Naive thymus-derived CD8-positive, alpha-beta T cell (primary cell): ENCODE results near the gene PIGZ. TPM values are rescaled to one million over a fixed set of nuclear protein-coding genes. Genes with fewer than 3 reads are reported as not detected.

Source experiments
- ATAC-seq, 2 donors: fragments of 150-1000 bp; cut with Tn5 transposase in 1 of 2; sonication (Bioruptor Pico), chemical (Tn5 transposase) in 1 of 2; 1 replicate in 1 of 2; 2 replicates in 1 of 2; pipeline ENCODE4 v1.10.0; 2021; ENCODE audit warnings: mild to moderate bottlenecking in 2 of 2, moderate library complexity in 2 of 2
- POLR2A ChIA-PET: fragments of 350-600 bp; sonication (Branson Sonifier 250); formaldehyde crosslinking; loops from one replicate; lab custom pipeline; 2021; ENCODE audit warnings: antibody characterized with exemption; lab: Charles Lee
- DNase-seq, 10 donors: peaks; one replicate each; pipeline versions ENCODE4 v3.0.0 to v3.0.0-alpha.2; 2020 to 2022
- H3K27ac Mint-ChIP-seq, 10 donors: one replicate each; pipeline ENCODE4 v1.8.0; 2020 to 2022; ENCODE audit warnings: mild to moderate bottlenecking in 10 of 10, mixed read lengths in 10 of 10, moderate library complexity in 4 of 10, inconsistent platforms in 1 of 10
- H3K27me3 Mint-ChIP-seq, 5 donors: one replicate each; pipeline ENCODE4 v1.8.0; 2021 to 2022; ENCODE audit warnings: mixed read lengths in 5 of 5
- H3K36me3 Mint-ChIP-seq, 3 donors: one replicate each; pipeline ENCODE4 v1.8.0; 2020 to 2022; ENCODE audit warnings: mixed read lengths in 3 of 3, mild to moderate bottlenecking in 2 of 3, inconsistent platforms in 1 of 3
- H3K4me1 Mint-ChIP-seq, 4 donors: one replicate each; pipeline ENCODE4 v1.8.0; 2021 to 2022; ENCODE audit warnings: mixed read lengths in 4 of 4
- H3K4me3 Mint-ChIP-seq, 10 donors: one replicate each; pipeline ENCODE4 v1.8.0; 2020 to 2022; ENCODE audit warnings: mild to moderate bottlenecking in 10 of 10, mixed read lengths in 10 of 10, moderate library complexity in 6 of 10, inconsistent platforms in 1 of 10
- H3K9me3 Mint-ChIP-seq, 9 donors: one replicate each; pipeline ENCODE4 v1.8.0; 2020 to 2022; ENCODE audit warnings: mixed read lengths in 9 of 9, mild to moderate bottlenecking in 3 of 9, inconsistent platforms in 1 of 9, moderate library complexity in 1 of 9
- polyA plus RNA-seq, 3 donors: library from polyadenylated mRNA; unstranded; fragments of 300-500 nt; fragmentation: Illumina TruSeq; gene quantifications; one replicate each; pipeline ENCODE4 v1.2.3, GENCODE V29; 2021
- total RNA-seq, 8 experiments: library from RNA in 2 of 8; stranded (reverse) in 2 of 8; gene quantifications; one replicate each; pipeline ENCODE4 v1.2.3 and lab custom pipeline; 2021 to 2026

PIGZ gene
- total and polyA plus RNA-seq, 5 experiments from 2014 or later: 0.13 to 0.55 (median 0.26) TPM; not detected in 1

DNA sequence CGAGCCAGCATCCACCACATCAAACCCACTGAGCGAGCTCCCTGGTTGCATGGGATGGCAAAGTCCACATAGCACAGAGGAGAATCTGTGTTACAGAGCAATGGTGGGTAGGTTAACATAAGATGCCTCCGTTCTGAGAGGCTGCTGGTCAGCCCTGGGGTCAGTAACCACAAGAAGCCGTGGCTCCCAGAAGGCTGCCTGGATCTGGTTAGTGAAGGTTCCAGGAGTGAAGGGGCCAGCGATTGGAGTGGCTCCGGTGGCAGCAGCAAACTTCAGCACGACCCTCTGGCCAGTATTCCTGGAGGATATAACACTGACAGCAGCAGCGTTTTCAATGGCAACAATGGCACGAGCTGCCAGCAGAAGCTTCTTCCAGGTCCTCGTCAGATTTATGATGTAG lies 18.4 kb upstream of the PIGZ start:
- POLR2A ChIA-PET: interaction anchor here (0.7 to 1.0 kb wide), 2 partner anchors 35 to 121 kb away, joined by 4 read pairs; no protein-coding TSS in a partner anchor
- no peak for ATAC-seq
- H3K4me3 Mint-ChIP-seq: no peak overlapping the region
- H3K27me3 Mint-ChIP-seq: peaks cover 0 to 12% (median 10%) of the 10 kb centered on the region in 5 donors
- peaks cover 0 to 15% (median 8%) of the 10 kb centered on the region in 9 donors for H3K9me3 Mint-ChIP-seq
- peaks cover 0 to 8% (median 0%) of the 10 kb centered on the region in 3 donors for H3K36me3 Mint-ChIP-seq
- H3K4me1 Mint-ChIP-seq: no peaks in the 10 kb centered on the region
- H3K27ac Mint-ChIP-seq: no peak overlapping the region
- DNase-seq: no peak

DNA sequence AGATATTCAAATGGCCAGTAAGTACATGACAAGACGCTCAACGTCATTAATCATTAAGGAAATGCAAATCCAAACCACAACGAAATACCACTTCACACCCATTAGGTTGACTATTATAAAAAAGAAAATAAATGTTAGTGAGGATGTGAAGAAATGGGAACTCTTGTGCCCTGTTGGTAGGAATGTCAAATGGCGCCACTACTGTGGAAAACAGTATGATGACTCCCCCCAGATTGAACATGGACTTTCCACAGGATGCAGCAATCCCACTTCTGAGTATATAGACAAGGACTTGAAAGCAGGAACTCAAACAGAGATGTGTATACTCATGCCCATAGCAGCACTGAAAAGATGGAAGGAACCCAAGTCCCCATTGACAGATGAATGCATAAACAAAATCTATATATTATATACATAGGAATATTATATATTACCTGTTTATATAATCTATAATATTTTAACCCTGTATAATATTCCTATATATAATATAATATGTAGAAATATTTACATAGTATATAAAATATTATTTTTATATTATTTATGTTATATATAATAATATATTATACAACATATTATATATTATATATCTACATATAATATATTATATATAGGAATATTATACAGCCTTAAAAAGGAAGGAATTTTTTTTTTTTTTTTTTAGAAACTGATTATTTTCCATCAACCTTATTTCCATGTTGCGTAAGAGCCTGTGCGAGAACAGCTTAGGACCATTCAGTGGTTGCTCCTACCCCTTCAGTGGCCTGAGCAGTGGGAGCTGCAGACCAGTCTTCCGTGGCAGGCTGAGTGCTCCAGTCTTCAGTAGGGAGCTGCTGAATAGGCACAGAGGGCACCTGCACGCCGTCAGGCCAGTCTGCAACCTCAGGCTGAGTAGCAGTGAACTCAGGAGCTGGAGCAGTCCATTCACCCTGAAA lies 17.6 kb upstream of the PIGZ start:
- Mint-ChIP-seq H3K27me3 (peaks cover 0 to 15% (median 10%) of the 10 kb centered on the region in 5 donors), H3K4me3 (no peak overlapping the region), H3K27ac (no peak overlapping the region), H3K9me3 (peaks cover 0 to 21% (median 10%) of the 10 kb centered on the region in 9 donors), H3K36me3 (peaks cover 0 to 8% (median 0%) of the 10 kb centered on the region in 3 donors), H3K4me1 (no peaks in the 10 kb centered on the region)
- POLR2A ChIA-PET: interaction anchor here (0.7 to 1.0 kb wide), 2 partner anchors 36 to 122 kb away, joined by 4 read pairs; no protein-coding TSS in a partner anchor
- DNase-seq (no peak), ATAC-seq (no peak)

- POLR2A ChIA-PET: no interaction called here
- Mint-ChIP-seq H3K27me3 (peaks cover 0 to 15% (median 12%) of the 10 kb centered on the region in 5 donors), H3K27ac (no peak overlapping the region), H3K4me1 (no peaks in the 10 kb centered on the region), H3K4me3 (no peak overlapping the region), H3K36me3 (peaks cover 0 to 8% (median 0%) of the 10 kb centered on the region in 3 donors), H3K9me3 (peaks cover 0 to 22% (median 10%) of the 10 kb centered on the region in 9 donors)
- ATAC-seq (no peak), DNase-seq (no peak)
Measured at GRCh38 chr3:196985298-196985697, 16.7 kb upstream of the PIGZ start.

DNA sequence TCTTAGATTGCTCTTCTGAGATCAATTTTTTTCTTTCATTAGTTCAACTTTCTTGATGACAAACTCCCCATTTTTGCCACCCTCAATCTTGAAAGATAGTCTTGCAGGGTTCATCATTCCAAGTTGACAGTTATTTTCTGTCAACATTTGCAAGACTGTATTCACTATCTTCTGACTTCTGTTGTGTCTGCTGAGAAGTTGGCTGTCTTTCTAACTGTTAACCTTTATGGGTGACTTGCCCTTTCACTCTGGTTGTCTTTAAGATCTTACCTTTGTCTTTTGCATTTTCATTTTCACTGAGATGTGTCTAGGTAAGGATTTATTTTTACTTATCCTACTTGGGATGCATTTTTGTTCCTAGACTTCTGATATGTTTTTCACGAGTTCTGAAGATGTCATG lies 14.6 kb upstream of the PIGZ start:
- DNase-seq: no peak
- Mint-ChIP-seq H3K4me3 (no peak overlapping the region), H3K27ac (no peak overlapping the region), H3K9me3 (peaks cover 0 to 22% (median 10%) of the 10 kb centered on the region in 9 donors), H3K27me3 (peaks cover 8 to 18% (median 14%) of the 10 kb centered on the region in 5 donors), H3K36me3 (peaks cover 0 to 8% (median 0%) of the 10 kb centered on the region in 3 donors), H3K4me1 (peaks cover 0 to 6% (median 0%) of the 10 kb centered on the region in 4 donors)
- POLR2A ChIA-PET: no interaction called here
- ATAC-seq: no peak

GRCh38 chr3:196981657-196982056 lies 13.0 kb upstream of the PIGZ start:
- ATAC-seq (no peak), DNase-seq (no peak)
- Mint-ChIP-seq H3K27me3 (peaks cover 7 to 16% (median 11%) of the 10 kb centered on the region in 5 donors), H3K4me3 (no peak overlapping the region), H3K36me3 (peaks cover 0 to 8% (median 0%) of the 10 kb centered on the region in 3 donors), H3K27ac (no peak overlapping the region), H3K9me3 (peaks cover 0 to 22% (median 10%) of the 10 kb centered on the region in 9 donors), H3K4me1 (peaks cover 0 to 6% (median 0%) of the 10 kb centered on the region in 4 donors)
- POLR2A ChIA-PET: no interaction called here

GRCh38 chr3:196979545-196979944 lies 10.9 kb upstream of the PIGZ start:
- Mint-ChIP-seq H3K27ac (peak overlapping the region in 1 of 10 donors; percentile 27), H3K27me3 (peaks cover 11 to 16% (median 12%) of the 10 kb centered on the region in 5 donors), H3K4me3 (no peak overlapping the region), H3K4me1 (peaks cover 0 to 6% (median 0%) of the 10 kb centered on the region in 4 donors), H3K9me3 (peaks cover 0 to 22% (median 10%) of the 10 kb centered on the region in 9 donors), H3K36me3 (peaks cover 0 to 8% (median 0%) of the 10 kb centered on the region in 3 donors)
- no peak for ATAC-seq
- POLR2A ChIA-PET: no interaction called here
- DNase-seq: no peak

- H3K27ac Mint-ChIP-seq: no peak overlapping the region
- ATAC-seq (no peak), DNase-seq (no peak)
- H3K4me3 Mint-ChIP-seq: no peak overlapping the region
- H3K36me3 Mint-ChIP-seq: no peaks in the 10 kb centered on the region
- H3K4me1 Mint-ChIP-seq: peaks cover 0 to 6% (median 0%) of the 10 kb centered on the region in 4 donors
- H3K27me3 Mint-ChIP-seq: peaks cover 7 to 16% (median 11%) of the 10 kb centered on the region in 5 donors
- POLR2A ChIA-PET: no interaction called here
- H3K9me3 Mint-ChIP-seq: peaks cover 0 to 6% (median 2%) of the 10 kb centered on the region in 9 donors
Measured at GRCh38 chr3:196976941-196977340, 8.3 kb upstream of the PIGZ start.

DNA sequence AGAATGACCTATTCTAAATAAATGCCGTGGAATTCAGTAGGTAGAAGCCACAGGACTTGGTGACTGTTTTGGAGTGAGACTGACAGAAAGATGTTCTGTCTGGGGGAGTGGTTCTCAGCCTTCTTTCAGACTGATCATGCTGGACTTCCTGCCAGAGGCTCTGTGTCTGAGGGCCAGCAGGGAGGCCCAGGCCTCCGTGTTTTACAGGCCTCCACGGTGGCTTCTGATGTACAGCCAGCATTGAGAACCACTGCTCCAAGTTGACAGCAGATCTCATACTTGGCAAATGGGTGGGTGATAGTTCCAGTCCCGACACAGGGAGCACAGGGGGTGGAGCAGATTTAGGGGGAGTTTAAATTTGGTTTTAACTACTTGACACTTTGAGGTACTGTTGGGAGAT lies 6.7 kb upstream of the PIGZ start:
- Mint-ChIP-seq H3K4me3 (no peak overlapping the region), H3K4me1 (peaks cover 0 to 6% (median 1%) of the 10 kb centered on the region in 4 donors), H3K27me3 (peaks cover 6 to 16% (median 11%) of the 10 kb centered on the region in 5 donors), H3K36me3 (no peaks in the 10 kb centered on the region), H3K9me3 (no peaks in the 10 kb centered on the region), H3K27ac (no peak overlapping the region)
- DNase-seq: no peak
- no peak for ATAC-seq
- POLR2A ChIA-PET: no interaction called here

GRCh38 chr3:196974661-196975060 lies 6.0 kb upstream of the PIGZ start:
- ATAC-seq (no peak), DNase-seq (no peak)
- Mint-ChIP-seq H3K27ac (peak overlapping the region in 1 of 10 donors; percentile 18), H3K9me3 (no peaks in the 10 kb centered on the region), H3K4me3 (no peak overlapping the region), H3K36me3 (no peaks in the 10 kb centered on the region), H3K4me1 (peaks cover 0 to 6% (median 4%) of the 10 kb centered on the region in 4 donors), H3K27me3 (peaks cover 6 to 16% (median 11%) of the 10 kb centered on the region in 5 donors)
- POLR2A ChIA-PET: no interaction called here

- DNase-seq: no peak
- Mint-ChIP-seq H3K27ac (no peak overlapping the region), H3K4me3 (peak overlapping the region in 6 of 10 donors; percentile 8 to 87 (median 64)), H3K9me3 (no peaks in the 10 kb centered on the region), H3K27me3 (peaks cover 2 to 23% (median 16%) of the 10 kb centered on the region in 5 donors), H3K36me3 (no peaks in the 10 kb centered on the region), H3K4me1 (peaks cover 3 to 12% (median 6%) of the 10 kb centered on the region in 4 donors)
- POLR2A ChIA-PET: interaction anchor here (1.2 to 3.7 kb wide), 2 partner anchors 29 to 359 kb away, joined by 3 to 14 read pairs; partner anchors contain the start of gene NCBP2
- no peak for ATAC-seq
Measured at GRCh38 chr3:196971094-196971698, 2.6 kb upstream of the PIGZ start.

GRCh38 chr3:196970547-196971093 lies 2.0 kb upstream of the PIGZ start:
- no peaks in the 10 kb centered on the region for H3K36me3 Mint-ChIP-seq
- peak overlapping the region; percentile 49 to 87 (median 80) for H3K4me3 Mint-ChIP-seq
- POLR2A ChIA-PET: interaction anchor here (1.2 to 3.7 kb wide), 2 partner anchors 29 to 358 kb away, joined by 3 to 14 read pairs; partner anchors contain the start of gene NCBP2
- DNase-seq (no peak), ATAC-seq (no peak)
- H3K4me1 Mint-ChIP-seq: peaks cover 3 to 12% (median 6%) of the 10 kb centered on the region in 4 donors
- no peaks in the 10 kb centered on the region for H3K9me3 Mint-ChIP-seq
- H3K27me3 Mint-ChIP-seq: peaks cover 2 to 23% (median 17%) of the 10 kb centered on the region in 5 donors
- peak overlapping the region in 4 of 10 donors; percentile 7 to 76 (median 22) for H3K27ac Mint-ChIP-seq
